Measurements from ENCODE around the gene SIPA1.

Gene SIPA1

GRCh38 chr11:65645710-65646109 lies 7.8 kb downstream of the SIPA1 start:
- no peak for DNase-seq (ENCODE audit: low spot score in 2 of 2)
- Mint-ChIP-seq H3K27me3 (no peaks in the 10 kb centered on the region), H3K27ac (ENCODE audit: low read depth) (peak overlapping the region; percentile 85), H3K4me1 (peaks cover 31% of the 10 kb centered on the region), H3K9me3 (no peaks in the 10 kb centered on the region), H3K4me3 (no peak overlapping the region), H3K36me3 (ENCODE audit: insufficient read depth) (peaks cover 82% of the 10 kb centered on the region)
- ATAC-seq (replicated peaks; ENCODE audit: extremely low read depth, poor library complexity, severe bottlenecking): no peak

DNA sequence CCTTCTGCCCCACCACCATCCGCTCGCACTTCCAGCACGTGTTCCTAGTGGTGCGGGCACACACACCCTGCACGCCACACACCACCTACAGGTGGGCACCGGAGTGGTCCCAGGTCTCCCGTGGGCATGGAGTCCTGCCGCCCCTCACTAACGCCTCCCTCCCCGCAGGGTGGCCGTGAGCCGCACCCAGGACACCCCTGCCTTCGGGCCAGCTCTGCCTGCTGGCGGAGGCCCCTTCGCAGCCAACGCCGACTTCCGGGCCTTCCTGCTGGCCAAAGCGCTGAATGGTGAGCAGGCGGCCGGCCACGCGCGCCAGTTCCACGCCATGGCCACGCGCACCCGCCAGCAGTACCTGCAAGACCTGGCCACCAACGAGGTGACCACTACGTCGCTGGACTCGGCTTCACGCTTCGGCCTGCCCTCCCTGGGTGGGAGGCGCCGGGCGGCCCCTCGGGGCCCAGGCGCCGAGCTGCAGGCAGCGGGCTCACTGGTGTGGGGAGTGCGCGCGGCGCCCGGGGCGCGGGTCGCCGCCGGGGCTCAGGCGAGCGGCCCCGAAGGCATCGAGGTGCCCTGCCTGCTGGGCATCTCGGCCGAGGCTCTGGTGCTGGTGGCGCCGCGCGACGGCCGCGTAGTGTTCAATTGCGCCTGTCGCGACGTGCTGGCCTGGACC lies 8.5 kb downstream of the SIPA1 start:
- Mint-ChIP-seq H3K4me1 (peaks cover 34% of the 10 kb centered on the region), H3K27ac (ENCODE audit: low read depth) (no peak overlapping the region), H3K9me3 (no peaks in the 10 kb centered on the region), H3K27me3 (no peaks in the 10 kb centered on the region), H3K4me3 (no peak overlapping the region), H3K36me3 (ENCODE audit: insufficient read depth) (peaks cover 84% of the 10 kb centered on the region)
- ATAC-seq (replicated peaks; ENCODE audit: extremely low read depth, poor library complexity, severe bottlenecking) (no peak), DNase-seq (ENCODE audit: low spot score in 2 of 2) (no peak)

- Mint-ChIP-seq H3K9me3 (no peaks in the 10 kb centered on the region), H3K27ac (ENCODE audit: low read depth) (peak overlapping the region; percentile 92), H3K27me3 (no peaks in the 10 kb centered on the region), H3K4me1 (peaks cover 36% of the 10 kb centered on the region), H3K36me3 (ENCODE audit: insufficient read depth) (peaks cover 84% of the 10 kb centered on the region), H3K4me3 (no peak overlapping the region)
- no peak for ATAC-seq (replicated peaks; ENCODE audit: extremely low read depth, poor library complexity, severe bottlenecking)
- DNase-seq (ENCODE audit: low spot score in 2 of 2): no peak
These were observed 9.2 kb downstream of the SIPA1 start for GRCh38 chr11:65646958-65647701.

DNA sequence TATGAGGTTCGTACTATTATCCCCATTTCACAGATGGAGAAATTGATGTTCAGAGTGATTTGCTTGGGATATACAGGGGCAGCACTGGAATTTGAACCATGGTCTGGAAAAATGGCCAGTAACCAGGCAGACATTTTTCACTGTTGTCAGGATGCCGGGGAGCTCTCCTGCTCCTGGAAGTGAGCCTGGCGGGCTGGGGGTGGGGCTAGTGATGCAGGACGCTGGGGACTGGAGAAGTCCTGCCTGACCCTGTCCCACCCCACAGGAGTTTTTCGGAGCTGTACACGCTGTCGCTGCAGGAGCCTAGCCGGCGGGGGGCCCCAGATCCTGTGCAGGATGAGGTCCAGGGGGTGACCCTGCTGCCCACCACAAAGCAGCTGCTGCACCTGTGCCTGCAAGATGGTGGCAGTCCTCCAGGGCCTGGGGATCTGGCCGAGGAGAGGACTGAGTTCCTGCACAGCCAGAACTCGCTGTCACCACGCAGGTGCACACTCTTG lies 11.1 kb downstream of the SIPA1 start:
- no peak overlapping the region for H3K27ac Mint-ChIP-seq (ENCODE audit: low read depth)
- H3K4me3 Mint-ChIP-seq: no peak overlapping the region
- H3K27me3 Mint-ChIP-seq: no peaks in the 10 kb centered on the region
- H3K9me3 Mint-ChIP-seq: no peaks in the 10 kb centered on the region
- ATAC-seq (replicated peaks; ENCODE audit: extremely low read depth, poor library complexity, severe bottlenecking) (no peak), DNase-seq (ENCODE audit: low spot score in 2 of 2) (no peak)
- H3K36me3 Mint-ChIP-seq (ENCODE audit: insufficient read depth): peaks cover 88% of the 10 kb centered on the region
- H3K4me1 Mint-ChIP-seq: peaks cover 44% of the 10 kb centered on the region

GRCh38 chr11:65649656-65650546 lies 12.0 kb downstream of the SIPA1 start:
- no peak for DNase-seq (ENCODE audit: low spot score in 2 of 2)
- Mint-ChIP-seq H3K4me1 (peaks cover 36% of the 10 kb centered on the region), H3K36me3 (ENCODE audit: insufficient read depth) (peaks cover 88% of the 10 kb centered on the region), H3K4me3 (no peak overlapping the region), H3K27me3 (no peaks in the 10 kb centered on the region), H3K9me3 (no peaks in the 10 kb centered on the region), H3K27ac (ENCODE audit: low read depth) (peak overlapping the region; percentile 76)
- no peak for ATAC-seq (replicated peaks; ENCODE audit: extremely low read depth, poor library complexity, severe bottlenecking)

DNA sequence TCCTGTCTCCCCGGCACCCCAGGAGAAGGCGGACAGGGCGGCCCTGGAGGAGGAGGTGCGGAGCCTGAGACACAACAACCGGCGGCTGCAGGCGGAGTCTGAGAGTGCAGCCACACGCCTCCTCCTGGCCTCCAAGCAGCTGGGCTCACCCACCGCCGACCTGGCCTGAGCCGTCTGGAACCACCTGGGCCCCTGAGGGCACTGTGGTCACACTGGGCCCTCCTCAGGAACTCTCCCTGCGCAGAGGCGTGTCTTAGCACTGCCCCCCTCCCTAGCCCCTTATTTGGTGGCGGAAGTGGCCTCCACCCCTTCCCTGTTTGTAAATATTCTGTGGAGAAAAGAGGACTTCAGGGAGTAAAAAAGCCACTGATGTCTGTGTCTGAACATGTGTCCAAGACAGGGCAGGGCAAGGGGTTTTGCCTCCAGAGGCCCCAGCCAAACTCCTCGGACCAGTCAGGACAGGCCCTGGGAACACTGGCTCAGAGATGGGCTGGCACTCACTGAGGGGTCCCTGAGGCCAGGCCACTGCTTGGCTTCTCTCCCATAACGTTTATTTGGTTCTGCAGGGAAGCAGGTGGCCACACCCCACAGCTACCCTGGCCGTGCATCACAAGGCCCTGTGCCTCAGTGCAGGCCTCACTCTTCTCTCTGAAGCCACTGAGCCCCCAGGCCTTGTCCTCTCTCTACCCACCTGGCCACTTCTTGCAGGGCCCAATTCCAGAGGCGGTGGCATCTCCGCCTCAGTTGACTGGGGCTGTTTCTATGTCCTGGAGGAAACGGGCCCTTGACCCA lies 12.8 kb downstream of the SIPA1 start:
- Mint-ChIP-seq H3K27ac (ENCODE audit: low read depth) (peak overlapping the region; percentile 94), H3K4me3 (peak overlapping the region; percentile 74), H3K27me3 (no peaks in the 10 kb centered on the region), H3K36me3 (ENCODE audit: insufficient read depth) (peaks cover 88% of the 10 kb centered on the region), H3K4me1 (peaks cover 37% of the 10 kb centered on the region), H3K9me3 (no peaks in the 10 kb centered on the region)
- ATAC-seq (replicated peaks; ENCODE audit: extremely low read depth, poor library complexity, severe bottlenecking) (no peak), DNase-seq (ENCODE audit: low spot score in 2 of 2) (no peak)

GRCh38 chr11:65651339-65651588 lies 13.4 kb downstream of the SIPA1 start:
- Mint-ChIP-seq H3K27ac (ENCODE audit: low read depth) (peak overlapping the region; percentile 94), H3K27me3 (no peaks in the 10 kb centered on the region), H3K4me3 (peak overlapping the region; percentile 74), H3K9me3 (no peaks in the 10 kb centered on the region), H3K4me1 (peaks cover 41% of the 10 kb centered on the region), H3K36me3 (ENCODE audit: insufficient read depth) (peaks cover 88% of the 10 kb centered on the region)
- ATAC-seq (replicated peaks; ENCODE audit: extremely low read depth, poor library complexity, severe bottlenecking) (no peak), DNase-seq (ENCODE audit: low spot score in 2 of 2) (no peak)

- peak; percentile 3 for ATAC-seq (replicated peaks; ENCODE audit: extremely low read depth, poor library complexity, severe bottlenecking)
- H3K27ac Mint-ChIP-seq (ENCODE audit: low read depth): peak overlapping the region; percentile 94
- no peak for DNase-seq (ENCODE audit: low spot score in 2 of 2)
- H3K9me3 Mint-ChIP-seq: no peaks in the 10 kb centered on the region
- peaks cover 47% of the 10 kb centered on the region for H3K4me1 Mint-ChIP-seq
- peaks cover 91% of the 10 kb centered on the region for H3K36me3 Mint-ChIP-seq (ENCODE audit: insufficient read depth)
- H3K4me3 Mint-ChIP-seq: peak overlapping the region; percentile 74
- H3K27me3 Mint-ChIP-seq: no peaks in the 10 kb centered on the region
These were observed 13.9 kb downstream of the SIPA1 start for GRCh38 chr11:65651589-65652510.

DNA sequence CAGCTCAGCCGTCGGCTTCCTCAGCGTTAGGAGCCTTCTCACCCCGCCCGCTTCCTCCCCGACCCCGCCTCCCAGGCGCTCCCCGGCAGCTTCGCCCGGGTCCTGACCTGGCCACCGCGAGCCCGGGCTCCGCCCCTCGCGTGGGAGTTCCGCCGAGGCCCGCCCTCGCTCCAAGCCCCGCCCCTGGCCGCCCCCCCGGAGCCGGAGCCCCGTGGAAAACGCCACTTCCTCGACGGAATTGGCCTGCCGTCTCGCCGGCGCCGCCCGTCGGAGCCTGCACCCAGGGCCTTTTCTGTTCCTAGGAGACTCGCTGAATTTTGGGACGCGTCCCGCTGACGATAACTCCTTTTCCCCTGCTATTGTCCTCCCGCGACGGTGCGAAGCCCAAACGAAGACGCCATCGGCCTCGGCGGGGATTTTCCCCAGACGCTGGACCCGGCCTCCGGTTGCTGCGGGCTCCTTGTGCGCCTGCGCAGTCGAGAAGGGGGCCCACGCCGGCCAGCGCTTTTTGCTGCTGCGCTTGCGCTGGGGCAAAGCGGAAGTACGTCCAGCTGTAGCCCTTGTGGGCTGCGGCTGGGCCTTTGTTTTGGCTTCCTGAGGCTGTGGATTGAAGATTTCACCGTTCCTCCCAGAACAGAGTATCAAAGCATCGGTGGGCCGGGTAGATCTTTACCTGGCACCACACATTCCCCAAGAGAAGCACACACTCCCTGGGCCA lies 14.8 kb downstream of the SIPA1 start:
- Mint-ChIP-seq H3K27me3 (no peaks in the 10 kb centered on the region), H3K4me3 (peak overlapping the region; percentile 74), H3K4me1 (peaks cover 55% of the 10 kb centered on the region), H3K9me3 (no peaks in the 10 kb centered on the region), H3K27ac (ENCODE audit: low read depth) (peak overlapping the region; percentile 94), H3K36me3 (ENCODE audit: insufficient read depth) (peaks cover 98% of the 10 kb centered on the region)
- ATAC-seq (replicated peaks; ENCODE audit: extremely low read depth, poor library complexity, severe bottlenecking) (peak; percentile 84), DNase-seq (ENCODE audit: low spot score in 2 of 2) (peak; percentile 94 to 97)

DNA sequence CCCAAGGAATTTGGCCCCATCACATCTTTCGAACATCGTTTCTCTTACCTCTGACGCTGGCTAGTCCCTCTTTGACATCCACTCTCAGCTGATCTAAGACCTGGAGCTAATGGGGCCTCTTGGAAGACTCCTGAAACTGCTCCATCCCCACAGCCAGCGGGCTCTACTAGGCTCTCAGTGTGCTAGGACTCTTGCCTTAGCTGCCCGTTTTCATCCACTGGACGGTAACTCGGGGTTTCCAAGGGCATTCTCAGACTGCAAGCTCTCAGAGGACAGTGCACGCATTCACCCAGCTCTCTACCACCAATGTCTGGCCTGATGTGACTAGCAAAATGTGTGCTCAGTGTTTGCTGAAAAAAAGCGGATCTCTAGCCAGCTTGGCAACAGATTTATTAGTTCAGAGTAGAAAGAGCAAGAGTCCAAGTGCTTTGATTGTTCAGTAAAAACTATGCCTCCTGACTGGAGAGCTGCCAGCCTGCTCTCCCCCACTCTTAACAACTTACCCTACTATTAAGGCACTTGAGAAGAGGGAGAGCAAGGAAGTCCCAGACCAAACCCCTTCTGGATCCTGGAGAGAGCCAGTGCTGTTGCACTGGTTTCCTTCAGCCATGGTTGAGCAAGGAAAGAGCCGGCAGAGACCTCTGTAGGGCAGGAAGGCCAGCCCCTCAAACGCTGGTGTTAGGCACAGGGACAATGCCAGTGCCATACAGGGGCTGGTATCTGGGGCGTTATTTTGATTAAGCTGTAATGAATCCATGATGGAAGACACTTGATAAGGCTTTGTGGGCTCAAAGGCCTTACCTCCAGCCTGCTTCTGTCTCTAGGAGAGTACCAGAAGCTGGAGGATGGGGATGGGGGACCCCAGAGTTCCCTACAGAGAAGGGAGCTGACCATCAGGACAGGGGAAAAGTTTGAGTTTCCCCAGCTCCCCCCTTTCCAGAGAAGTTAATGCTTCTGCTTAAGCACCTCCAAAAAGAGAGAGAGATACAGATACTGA lies 15.6 kb downstream of the SIPA1 start:
- ATAC-seq (replicated peaks; ENCODE audit: extremely low read depth, poor library complexity, severe bottlenecking): no peak
- peaks cover 64% of the 10 kb centered on the region for H3K4me1 Mint-ChIP-seq

More for the DNA sequence above, 15.6 kb downstream of the SIPA1 start:
- no peak for DNase-seq (ENCODE audit: low spot score in 2 of 2)
- H3K27ac Mint-ChIP-seq (ENCODE audit: low read depth): peak overlapping the region; percentile 94
- no peaks in the 10 kb centered on the region for H3K27me3 Mint-ChIP-seq
- no peaks in the 10 kb centered on the region for H3K9me3 Mint-ChIP-seq
- H3K4me3 Mint-ChIP-seq: peak overlapping the region; percentile 74
- peaks cover 96% of the 10 kb centered on the region for H3K36me3 Mint-ChIP-seq (ENCODE audit: insufficient read depth)
